ENCODE measurements around the gene PTPRE.

Gene PTPRE

DNA sequence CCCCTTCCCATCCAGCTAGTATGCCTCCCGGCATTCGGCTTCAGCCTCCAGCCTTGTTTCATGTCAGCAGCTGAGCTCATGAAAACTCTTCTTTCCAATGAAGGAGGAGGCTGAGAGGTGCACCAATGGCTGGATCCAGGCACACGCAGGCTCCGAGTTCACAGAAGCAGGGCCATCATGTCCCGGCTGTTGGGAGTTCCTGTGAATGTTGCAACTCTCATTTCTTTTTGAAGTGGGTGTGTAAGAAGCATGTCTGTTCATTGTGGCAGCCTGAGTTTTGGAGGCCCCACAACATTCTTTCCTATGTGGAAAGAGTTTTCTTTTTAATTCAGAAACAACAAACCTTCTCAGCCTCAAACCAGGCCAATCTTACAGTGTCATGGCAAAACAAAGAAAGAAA, 89.7 kb downstream of the PTPRE start:
- in situ Hi-C loops (cut with MboI; ENCODE audit: low sequenced_read_pairs): no loop called here

DNA sequence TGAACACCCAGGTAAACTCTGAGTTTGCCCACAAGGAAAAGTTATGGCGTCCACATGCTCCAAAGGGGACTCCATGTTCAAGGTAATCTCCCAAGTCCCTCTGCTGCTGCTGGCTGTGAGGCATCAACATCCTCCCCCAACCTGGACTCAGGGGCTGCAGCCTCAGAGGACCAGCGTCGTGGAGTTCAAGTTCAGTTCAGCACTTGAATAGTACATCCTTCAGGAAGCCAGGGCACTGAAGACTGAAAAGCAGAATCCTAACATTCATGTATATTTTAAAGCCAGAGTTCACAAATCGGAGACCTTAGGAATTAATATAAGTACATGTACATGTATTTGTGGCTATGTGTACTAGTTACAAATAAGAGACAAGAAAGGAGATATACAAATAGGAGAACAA, 90.4 kb downstream of the PTPRE start:
- in situ Hi-C loops (cut with MboI; ENCODE audit: low sequenced_read_pairs): no loop called here

DNA sequence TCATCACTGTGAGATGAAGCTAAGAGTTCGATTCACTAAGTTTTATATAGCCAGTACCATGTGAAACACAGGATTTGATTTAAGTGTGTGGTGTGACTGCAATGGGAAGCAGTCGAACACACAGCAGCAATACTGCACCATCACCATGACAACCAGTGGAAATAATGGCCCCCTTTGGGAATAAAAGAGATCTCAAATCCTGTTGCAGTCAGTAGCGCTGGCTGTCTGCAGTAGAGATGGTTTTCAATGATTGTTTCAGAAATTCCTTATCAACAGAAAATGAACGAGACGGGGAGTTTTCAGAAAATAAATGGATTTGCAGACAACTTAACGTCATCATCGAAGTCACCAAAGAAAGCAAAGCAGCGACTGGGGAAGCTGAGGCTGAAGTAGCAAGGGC, 91.0 kb downstream of the PTPRE start:
- in situ Hi-C loops (cut with MboI; ENCODE audit: low sequenced_read_pairs): no loop called here

DNA sequence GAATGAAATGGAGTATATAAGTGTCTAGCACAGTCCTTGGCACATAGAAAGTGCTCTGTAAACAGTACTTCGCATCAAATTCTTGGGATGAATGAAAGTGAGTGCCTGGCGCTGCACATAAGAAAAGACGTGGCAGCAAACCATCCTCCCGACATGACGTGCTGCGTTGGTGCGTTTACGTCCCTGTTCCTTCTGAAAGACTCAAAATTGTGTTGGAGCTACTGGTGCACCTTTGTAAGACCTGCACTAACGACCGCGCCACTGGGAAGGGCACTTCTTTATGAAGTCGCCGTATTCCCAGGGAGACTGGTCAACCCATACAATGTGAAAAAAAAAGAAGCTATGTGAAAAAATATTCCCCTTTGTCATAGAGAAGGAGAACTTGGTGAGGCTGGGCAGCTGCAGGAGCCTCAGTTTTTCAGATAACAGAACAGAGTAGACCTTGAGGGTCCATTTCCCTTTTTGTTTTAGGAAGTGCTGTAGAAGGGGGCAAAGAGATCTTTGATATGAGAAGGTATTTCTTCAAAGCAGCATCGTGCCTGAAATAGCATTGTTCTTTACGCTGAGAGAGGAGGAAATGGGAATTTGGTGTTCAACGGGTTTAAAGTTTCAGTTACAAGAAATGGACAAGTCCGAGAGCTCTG, 91.7 kb downstream of the PTPRE start:
- in situ Hi-C loops (cut with MboI; ENCODE audit: low sequenced_read_pairs): no loop called here

DNA sequence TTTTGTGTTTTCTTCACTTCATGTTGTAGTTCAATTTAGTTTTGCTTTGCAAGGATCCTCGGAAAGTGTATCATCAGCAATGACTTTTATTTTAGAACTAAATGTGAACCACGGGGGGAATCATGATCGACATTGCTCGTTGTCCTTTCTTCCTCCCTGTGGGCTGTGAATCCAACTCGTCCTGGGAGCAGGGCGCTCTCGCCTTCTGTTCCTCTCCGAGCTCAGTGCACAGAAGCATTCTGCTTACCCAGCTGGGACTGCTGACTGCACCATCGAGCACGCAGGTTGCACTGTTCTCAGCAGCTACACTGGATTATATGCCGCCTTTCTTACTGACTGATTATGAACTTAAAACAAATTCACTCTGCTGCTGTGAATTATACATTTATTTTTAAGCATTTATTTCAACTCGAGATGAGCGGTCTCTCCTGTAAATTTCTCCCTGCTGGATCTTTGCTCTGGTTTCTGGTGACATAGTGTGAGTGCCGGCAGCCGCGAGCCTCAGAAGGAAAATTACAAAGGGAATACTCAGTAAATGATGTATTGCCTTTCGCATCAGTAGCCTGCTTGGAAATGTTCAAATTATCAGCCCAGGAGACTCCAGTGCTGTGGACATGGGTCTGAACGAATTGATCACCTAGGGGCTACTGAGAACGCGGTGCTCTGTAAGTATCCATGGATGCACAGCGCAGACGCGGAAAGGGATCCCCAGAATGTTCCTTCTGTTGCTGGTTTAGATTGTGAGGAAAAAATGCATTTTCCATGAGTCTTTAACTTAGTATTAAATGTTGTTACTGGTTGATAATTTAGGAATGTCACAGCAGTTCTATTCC, 92.6 kb downstream of the PTPRE start:
- in situ Hi-C loops (cut with MboI; ENCODE audit: low sequenced_read_pairs): loop anchor here (25.0 kb wide), 1 partner anchor 287 kb away; no protein-coding TSS in a partner anchor

DNA sequence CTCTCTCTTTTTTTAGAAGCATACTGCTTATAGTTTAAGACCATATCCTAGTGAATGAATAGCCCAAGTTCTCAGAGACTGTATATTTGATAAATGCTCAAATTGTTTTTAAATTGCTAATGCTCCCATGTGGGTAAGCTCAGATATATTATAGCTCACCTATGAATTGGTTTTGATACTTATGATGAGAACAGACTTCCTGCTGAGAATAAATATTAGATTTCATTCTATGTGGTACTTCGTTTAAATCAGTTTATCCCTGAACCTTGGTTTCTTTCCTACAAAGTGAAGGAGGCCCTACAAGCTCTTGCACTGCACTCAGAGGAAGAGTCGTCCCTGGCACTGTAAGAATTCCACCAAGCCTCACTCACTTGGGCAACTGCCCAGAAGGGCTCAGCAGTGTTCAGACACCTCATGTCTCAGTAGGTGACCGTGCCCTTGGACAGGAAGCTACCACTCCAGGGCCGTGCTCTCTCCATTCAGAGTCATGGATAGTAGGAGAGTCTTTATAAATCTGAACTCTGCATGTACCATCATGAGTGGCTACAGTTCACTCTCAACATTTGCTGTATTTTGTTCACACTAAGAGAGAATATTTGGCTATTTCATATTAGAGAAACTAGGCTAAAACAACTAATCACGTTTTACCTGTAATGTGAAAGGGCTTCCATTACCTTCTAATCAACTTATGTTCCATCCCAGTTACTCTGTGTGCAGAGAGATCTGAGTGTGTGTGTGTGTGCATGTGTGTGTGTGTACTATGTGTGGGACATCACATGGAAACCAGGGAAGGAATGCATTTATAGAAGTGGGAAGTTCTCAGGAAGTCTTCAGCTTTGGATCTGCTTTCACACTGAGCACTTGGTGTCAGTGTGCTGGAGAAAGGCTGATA, 93.8 kb downstream of the PTPRE start:
- in situ Hi-C loops (cut with MboI; ENCODE audit: low sequenced_read_pairs): loop anchor here (25.0 kb wide), 1 partner anchor 288 kb away; no protein-coding TSS in a partner anchor

DNA sequence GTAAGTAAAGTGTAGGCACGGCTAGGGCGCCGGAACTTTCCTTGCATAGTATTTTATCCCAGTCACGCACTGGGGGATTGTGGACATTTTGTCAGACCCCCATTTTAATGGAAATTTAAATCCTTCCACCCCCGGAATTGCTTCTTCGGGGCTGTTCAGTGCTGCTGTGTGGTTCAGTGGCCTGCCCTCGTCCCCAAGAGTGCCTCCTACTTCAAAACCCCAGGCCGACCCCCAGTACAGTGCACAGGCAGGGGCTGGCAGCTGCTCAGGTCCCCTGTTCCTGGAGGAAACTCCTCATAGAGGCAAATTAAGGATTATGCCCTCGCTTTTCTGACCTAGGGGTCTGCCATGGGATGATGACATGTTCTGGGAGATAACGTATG, 94.5 kb downstream of the PTPRE start:
- in situ Hi-C loops (cut with MboI; ENCODE audit: low sequenced_read_pairs): loop anchor here (25.0 kb wide), 1 partner anchor 289 kb away; no protein-coding TSS in a partner anchor

DNA sequence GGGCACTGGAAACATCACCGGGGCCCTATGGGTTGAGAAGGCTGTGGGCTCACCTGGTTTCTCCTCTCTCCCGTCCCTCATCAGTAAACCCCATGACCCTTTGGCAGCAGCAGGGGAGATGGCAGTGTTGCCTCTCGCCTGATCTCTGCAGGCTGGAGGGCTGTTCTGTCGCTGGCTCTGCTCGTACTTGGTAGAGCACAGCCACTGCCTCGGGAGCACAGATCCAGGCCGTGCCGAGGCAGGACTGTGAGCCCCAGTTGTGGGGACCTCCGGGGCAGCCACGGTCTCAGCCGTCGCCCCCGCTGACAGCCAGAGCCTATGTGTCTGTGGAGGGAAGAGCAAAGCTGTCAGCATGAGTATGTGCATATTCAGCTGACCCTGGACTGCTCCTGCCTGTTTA, 94.9 kb downstream of the PTPRE start:
- in situ Hi-C loops (cut with MboI; ENCODE audit: low sequenced_read_pairs): loop anchor here (25.0 kb wide), 1 partner anchor 290 kb away; no protein-coding TSS in a partner anchor

DNA sequence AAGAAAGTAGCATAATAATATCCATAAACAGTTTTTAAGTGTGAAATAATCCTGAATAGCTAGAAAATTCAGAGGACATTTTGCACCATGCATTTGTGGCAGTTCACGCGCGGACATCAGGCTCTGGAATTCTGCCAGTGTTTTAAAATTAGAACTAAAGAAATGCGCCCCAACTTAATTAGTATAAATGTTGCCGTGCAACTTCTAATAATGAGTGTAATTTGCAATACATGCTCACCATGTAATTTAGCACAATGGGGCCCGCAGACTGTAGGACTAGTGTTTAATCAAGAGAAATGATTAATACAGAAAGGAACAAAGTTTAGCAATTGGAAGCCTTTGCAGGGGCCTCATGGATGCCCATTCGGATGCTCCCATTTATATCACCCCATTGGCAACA, 96.6 kb downstream of the PTPRE start:
- in situ Hi-C loops (cut with MboI; ENCODE audit: low sequenced_read_pairs): loop anchor here (25.0 kb wide), 1 partner anchor 291 kb away; no protein-coding TSS in a partner anchor

DNA sequence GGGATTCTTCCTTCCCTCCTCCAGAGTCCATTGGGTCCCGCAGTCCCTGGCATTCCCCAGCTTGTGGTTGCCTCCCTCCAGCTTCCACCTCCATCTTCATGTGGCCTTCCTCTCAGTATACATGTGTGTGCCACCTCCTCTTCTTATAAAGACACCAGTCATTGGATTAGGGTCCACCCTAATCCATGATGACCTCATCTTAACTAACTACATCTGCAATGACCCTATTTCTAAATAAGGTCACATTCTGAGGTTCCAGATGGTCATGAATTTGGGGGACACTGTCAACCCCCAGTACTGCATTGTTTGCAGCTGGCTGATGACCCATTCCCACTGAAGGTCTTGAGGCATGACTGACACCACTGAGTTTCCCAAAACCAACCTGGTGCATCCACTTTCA, 99.0 kb downstream of the PTPRE start:
- in situ Hi-C loops (cut with MboI; ENCODE audit: low sequenced_read_pairs): loop anchor here (25.0 kb wide), 1 partner anchor 294 kb away; no protein-coding TSS in a partner anchor

DNA sequence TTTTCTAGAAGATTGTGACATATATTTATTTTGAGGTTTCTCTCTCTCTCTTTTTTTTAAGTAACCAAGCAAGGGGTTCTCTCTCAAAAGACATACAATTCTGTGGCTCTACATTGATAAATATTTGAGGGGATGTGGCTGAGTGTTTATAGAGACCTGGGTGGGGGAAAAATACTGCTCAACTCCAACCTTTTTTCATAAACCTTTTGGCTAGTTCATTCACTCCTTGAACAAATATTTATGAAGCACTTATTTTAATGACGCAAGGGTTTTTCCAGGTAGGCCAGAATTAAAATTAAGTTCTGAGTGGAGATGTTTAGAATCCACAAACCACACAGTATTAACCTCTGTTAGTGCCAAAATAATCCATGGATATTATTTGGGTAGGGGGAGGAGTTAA, 100.2 kb downstream of the PTPRE start:
- in situ Hi-C loops (cut with MboI; ENCODE audit: low sequenced_read_pairs): loop anchor here (25.0 kb wide), 1 partner anchor 295 kb away; no protein-coding TSS in a partner anchor

DNA sequence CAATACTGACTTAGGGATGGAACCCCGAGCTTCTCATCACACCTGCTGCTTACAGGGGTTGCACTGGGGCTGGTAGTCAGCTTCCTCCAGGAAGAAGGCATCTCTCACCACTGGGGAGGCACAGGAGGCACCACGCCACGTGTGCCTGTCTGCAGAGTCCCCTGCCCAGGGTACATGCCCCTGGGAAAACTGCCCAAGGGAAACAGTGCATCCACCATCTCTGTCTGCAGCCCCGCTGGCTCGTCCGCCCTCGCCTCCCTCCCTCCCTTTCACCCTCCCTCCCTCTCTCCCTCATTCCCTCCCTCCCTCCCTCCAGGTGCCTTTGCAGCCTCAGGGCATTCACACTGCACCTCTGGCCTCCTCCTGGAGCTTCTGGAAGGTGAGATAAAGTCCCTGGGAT, 101.1 kb downstream of the PTPRE start:
- in situ Hi-C loops (cut with MboI; ENCODE audit: low sequenced_read_pairs): loop anchor here (25.0 kb wide), 1 partner anchor 296 kb away; no protein-coding TSS in a partner anchor

DNA sequence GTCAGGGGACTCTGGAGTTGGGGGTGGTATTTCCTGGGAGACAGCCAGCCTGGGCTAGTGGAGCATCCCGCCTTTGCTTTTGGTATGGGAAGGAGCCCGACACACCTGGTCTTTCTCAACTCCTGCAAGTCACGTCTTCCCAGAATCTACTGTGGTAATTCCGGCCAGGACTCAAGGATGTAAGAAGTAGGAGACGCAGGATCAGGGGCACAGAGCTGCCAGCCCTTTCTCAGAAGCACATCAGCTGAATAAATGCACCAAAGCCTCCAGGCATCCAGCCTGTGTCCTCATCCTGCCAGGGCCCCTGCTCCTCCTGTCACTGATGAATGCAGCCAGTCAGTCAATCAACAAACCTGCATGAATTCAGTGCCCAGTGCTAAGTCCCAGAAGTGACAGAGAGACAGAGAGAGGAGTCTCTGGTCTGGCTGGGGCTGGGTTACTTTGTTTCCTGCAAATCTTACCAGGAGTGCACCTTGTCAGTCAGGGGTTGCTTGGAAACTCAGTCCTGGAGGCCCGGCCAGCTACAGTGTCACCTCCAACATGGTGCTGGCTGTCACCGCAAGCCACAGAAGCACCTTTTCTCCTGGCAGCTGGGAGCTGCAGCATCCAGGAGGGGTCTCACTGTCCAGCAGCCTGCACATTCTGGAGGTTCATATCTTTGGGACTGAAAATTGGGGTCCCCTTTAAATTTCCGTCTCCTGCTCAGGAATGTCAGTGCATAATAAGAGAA, 101.8 kb downstream of the PTPRE start:
- in situ Hi-C loops (cut with MboI; ENCODE audit: low sequenced_read_pairs): loop anchor here (25.0 kb wide), 1 partner anchor 296 kb away; no protein-coding TSS in a partner anchor

DNA sequence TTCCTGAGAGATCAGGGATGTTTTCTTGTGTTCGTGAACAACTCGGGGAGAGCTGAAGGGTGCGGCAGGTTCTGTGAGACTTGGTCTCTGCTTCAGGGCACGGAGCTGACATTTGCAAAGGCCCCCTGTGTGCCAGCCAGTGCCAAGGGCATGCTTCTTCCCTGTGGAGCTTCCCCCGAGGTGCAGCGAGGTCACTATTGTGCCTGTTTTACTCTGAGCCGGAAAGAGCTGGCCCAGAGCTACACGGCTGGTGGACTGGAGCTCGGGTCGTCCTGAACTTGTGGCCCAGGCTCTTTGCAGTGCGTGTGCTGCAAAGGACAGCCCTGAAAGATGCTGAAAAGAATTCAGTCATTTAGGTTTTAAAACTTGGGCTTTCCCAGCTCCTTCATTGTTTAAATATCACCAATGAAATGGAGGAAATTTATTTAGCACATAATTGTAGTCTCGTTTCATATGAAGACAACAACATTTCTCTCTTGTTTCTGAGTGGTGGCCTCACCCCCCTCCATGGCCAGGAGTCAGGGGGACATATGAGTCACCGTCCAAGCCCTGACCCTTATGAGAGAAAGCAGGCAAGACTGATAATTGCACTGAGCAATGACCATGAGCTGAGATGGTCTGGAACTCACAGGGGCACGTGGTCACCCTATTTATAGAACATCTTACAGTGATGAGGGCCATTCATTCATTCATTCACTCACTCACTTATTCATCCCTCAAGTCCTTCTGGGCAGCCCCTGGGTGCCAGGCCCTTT, 102.6 kb downstream of the PTPRE start:
- in situ Hi-C loops (cut with MboI; ENCODE audit: low sequenced_read_pairs): loop anchor here (10.0 to 25.0 kb wide), 3 partner anchors 105 to 297 kb away; partner anchors contain the start of gene PTPRE

DNA sequence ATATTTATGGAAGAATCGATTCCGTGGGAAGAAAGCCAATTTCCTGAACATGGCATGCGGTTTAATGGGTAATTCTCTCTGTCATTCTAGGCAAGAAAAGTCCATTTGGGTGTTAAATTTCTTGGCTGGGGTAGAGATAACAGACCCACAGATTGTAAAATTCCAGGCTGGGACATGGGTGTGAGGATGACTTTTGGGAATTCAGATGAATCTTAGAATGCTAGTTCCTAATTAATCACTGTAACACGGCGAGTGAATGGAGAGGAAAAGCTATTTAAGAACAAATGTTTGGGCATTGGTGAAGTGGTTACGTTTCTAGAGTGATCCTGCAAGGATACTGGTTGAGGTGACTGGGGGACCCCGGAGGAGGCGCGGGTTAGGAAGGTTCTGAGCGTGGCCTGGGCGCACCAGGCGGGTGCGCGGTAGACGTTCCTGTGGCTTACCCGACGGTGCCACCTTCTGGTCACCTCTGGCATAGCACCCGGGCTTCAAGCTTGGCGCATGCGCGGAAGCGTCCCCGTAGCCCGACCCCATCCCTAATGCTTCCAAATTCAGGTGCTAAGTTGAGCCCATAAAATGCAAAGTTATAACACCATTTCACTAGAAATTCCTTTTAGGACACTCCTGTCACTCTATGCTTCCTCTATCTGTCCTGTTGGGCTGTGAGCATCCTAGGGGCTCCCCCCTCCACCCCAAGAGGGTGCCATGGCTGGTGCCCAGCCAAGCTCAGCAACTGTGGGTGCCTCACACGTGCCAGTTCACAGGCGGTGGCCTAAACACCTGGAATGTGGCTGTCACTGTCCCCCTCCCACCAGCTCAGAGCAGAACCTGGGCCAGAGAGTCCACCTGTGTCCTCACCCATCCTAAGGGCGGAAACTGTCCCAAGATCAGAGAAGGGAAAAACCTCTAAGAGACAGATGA, 104.4 kb downstream of the PTPRE start:
- in situ Hi-C loops (cut with MboI; ENCODE audit: low sequenced_read_pairs): loop anchor here (10.0 to 25.0 kb wide), 3 partner anchors 107 to 299 kb away; partner anchors contain the start of gene PTPRE

DNA sequence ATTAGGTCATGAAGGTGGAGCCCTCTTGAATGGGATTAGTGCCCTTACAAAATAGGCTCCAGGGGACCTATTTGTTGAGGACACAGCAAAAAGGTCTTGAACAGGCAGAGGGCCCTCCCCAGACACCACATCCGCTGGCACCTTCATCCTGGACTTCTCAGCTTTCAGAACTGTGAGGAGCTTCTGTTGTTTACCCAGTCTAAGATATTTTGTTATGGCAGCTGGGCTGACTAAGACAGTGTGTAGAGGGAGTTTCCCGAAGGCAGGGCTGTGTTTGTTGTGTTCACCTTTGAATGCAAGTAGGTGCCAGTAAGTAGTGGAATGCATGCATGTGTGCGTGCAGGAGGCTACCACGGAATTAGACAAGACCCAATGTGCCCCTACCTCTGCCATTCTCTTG, 106.7 kb downstream of the PTPRE start:
- in situ Hi-C loops (cut with MboI; ENCODE audit: low sequenced_read_pairs): loop anchor here (10.0 to 25.0 kb wide), 3 partner anchors 109 to 301 kb away; partner anchors contain the start of gene PTPRE

DNA sequence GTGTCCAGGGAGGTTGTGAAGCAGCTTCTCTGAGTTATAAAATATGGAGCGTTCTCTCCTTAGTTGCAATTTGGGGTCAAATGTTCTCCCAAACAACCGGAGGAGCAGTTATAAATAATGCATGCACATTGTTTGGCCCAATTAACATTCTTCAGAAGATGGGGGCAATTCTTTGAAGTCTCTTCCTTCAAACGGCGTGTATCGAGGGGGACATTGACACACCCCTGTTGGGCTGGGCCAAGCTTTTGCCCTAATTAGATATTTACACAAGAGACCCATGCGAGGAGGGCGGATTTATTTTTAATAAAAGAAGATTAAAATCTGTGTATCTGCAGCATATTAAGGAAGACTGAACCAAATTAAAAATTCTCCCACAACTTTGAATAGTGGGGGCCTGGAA, 107.3 kb downstream of the PTPRE start:
- in situ Hi-C loops (cut with MboI; ENCODE audit: low sequenced_read_pairs): loop anchor here (10.0 to 25.0 kb wide), 3 partner anchors 109 to 302 kb away; partner anchors contain the start of gene PTPRE
